GM12878 (cell line): ENCODE data around the gene KRT79. TPM values are rescaled to one million over a fixed set of nuclear protein-coding genes. Genes with fewer than 3 reads are reported as not detected.

Source experiments
- ATAC-seq: fragments of 200-7000 bp; cut with Tn5 transposase; 3 replicates; pipeline ENCODE4 v1.9.1; 2020; ENCODE audit warnings: mild to moderate bottlenecking, moderate library complexity
- BruUV-seq: library from RNA; stranded (reverse); fragments of 400-500 nt; replicated peaks from 2 replicates; lab custom pipeline; 2021; lab: Mats Ljungman, UMichigan
- CTCF ChIA-PET: fragments of 300-600 bp; sonication (Branson Sonifier 250); formaldehyde crosslinking; extraction: SDS; loops from one replicate; lab custom pipeline; 2021; ENCODE audit warnings: inconsistent platforms; lab: Yijun Ruan, JAX
- POLR2A ChIA-PET: fragments of 350-600 bp; formaldehyde crosslinking; extraction: SDS; loops from one replicate; lab custom pipeline; 2021; ENCODE audit warnings: inconsistent platforms; lab: Charles Lee
- RAD21 ChIA-PET: fragments of 300-600 bp; sonication (Branson Sonifier 250); formaldehyde crosslinking; loops from one replicate; lab custom pipeline; 2023; ENCODE audit warnings: antibody characterized with exemption; ENCODE audit not compliant: unreplicated experiment; lab: Charles Lee
- SMC1A ChIA-PET: fragments of 300-600 bp; sonication (Branson Sonifier 250); formaldehyde crosslinking; loops from one replicate; lab custom pipeline; 2023; ENCODE audit not compliant: unreplicated experiment, uncharacterized antibody; lab: Charles Lee
- DNase-seq: peaks from one replicate; pipeline ENCODE4 v3.0.0-alpha.2; 2011; ENCODE audit warnings: low read depth, low spot score
- FAIRE-seq: peaks from 3 replicates; lab custom pipeline; 2011; peaks lifted over from hg19 to GRCh38; lab: Jason Lieb, UNC
- H2AFZ ChIP-seq: 2 replicates; pipeline ENCODE4 v1.6.0; 2011; ENCODE audit warnings: low read depth, low read length, control low read depth; ENCODE audit not compliant: control insufficient read depth
- H3K27ac ChIP-seq: 2 replicates; pipeline ENCODE4 v1.5.1; 2011; ENCODE audit warnings: control low read depth; ENCODE audit not compliant: control insufficient read depth, insufficient read depth
- H3K27me3 ChIP-seq, 2 experiments: replicated peaks in 1 of 2; 2 replicates each; pipeline versions ENCODE4 v1.6.0 to v1.6.1; 2011; ENCODE audit warnings: low read length in 1 of 2; ENCODE audit not compliant: control insufficient read depth in 2 of 2, insufficient read depth in 2 of 2
- H3K36me3 ChIP-seq, 2 experiments: 2 replicates each; pipeline ENCODE4 v1.5.1; 2011; ENCODE audit warnings: low read length in 1 of 2; ENCODE audit not compliant: control insufficient read depth in 2 of 2, insufficient read depth in 2 of 2
- H3K4me1 ChIP-seq: 2 replicates; pipeline ENCODE4 v1.6.1; 2011; ENCODE audit warnings: mild to moderate bottlenecking, low read length, moderate library complexity, mixed read lengths; ENCODE audit not compliant: control insufficient read depth, insufficient read depth
- H3K4me2 ChIP-seq: 2 replicates; pipeline ENCODE4 v1.6.0; 2011; ENCODE audit warnings: control low read depth; ENCODE audit not compliant: control insufficient read depth, insufficient read depth
- H3K4me3 ChIP-seq: fragments of 200-600 bp; sonication (generic); 2 replicates; pipeline ENCODE4 v1.5.1; 2016
- H3K79me2 ChIP-seq: 2 replicates; pipeline ENCODE4 v1.6.0; 2011; ENCODE audit warnings: low read length; ENCODE audit not compliant: control insufficient read depth, insufficient read depth
- H3K9ac ChIP-seq: 2 replicates; pipeline ENCODE4 v1.8.0; 2011; ENCODE audit warnings: low read length, control low read depth, mixed read lengths; ENCODE audit not compliant: control insufficient read depth, insufficient read depth
- H3K9me3 ChIP-seq: replicated peaks from 3 replicates; pipeline ENCODE4 v1.5.1; 2011; ENCODE audit warnings: mild to moderate bottlenecking, low read length; ENCODE audit not compliant: control insufficient read depth, insufficient read depth
- H4K20me1 ChIP-seq: 2 replicates; pipeline ENCODE4 v1.6.0; 2011; ENCODE audit not compliant: control insufficient read depth, insufficient read depth
- CREM ChIP-seq: IDR thresholded peaks from 2 replicates; pipeline ENCODE4 v1.6.1; 2014; ENCODE audit warnings: antibody characterized with exemption, low read depth
- HDGF ChIP-seq: fragments of 450-650 bp; IDR thresholded peaks from 2 replicates; pipeline ENCODE4 v1.6.1; 2016; ENCODE audit warnings: antibody characterized with exemption
- LARP7 ChIP-seq: fragments of 450-650 bp; IDR thresholded peaks from 2 replicates; pipeline ENCODE4 v1.6.1; 2017; ENCODE audit warnings: mild to moderate bottlenecking
- MTA2 ChIP-seq: fragments of 450-650 bp; IDR thresholded peaks from 2 replicates; pipeline ENCODE4 v1.6.1; 2016; ENCODE audit warnings: low read depth, mild to moderate bottlenecking, moderate library complexity
- NRF1 ChIP-seq: conservative IDR thresholded peaks from 2 replicates; pipeline ENCODE4 v1.6.1; 2011; ENCODE audit warnings: mild to moderate bottlenecking, low read depth, low read length, improper control_type of control experiment
- PAX5 ChIP-seq: IDR thresholded peaks from 2 replicates; pipeline ENCODE4 v1.6.1; 2011; ENCODE audit warnings: low read depth, low read length, borderline replicate concordance
- POLR2AphosphoS5 ChIP-seq: IDR thresholded peaks from 2 replicates; pipeline ENCODE4 v1.6.1; 2011; ENCODE audit warnings: mild to moderate bottlenecking, low read length, inconsistent platforms
- RB1 ChIP-seq: fragments of 450-650 bp; formaldehyde crosslinking; IDR thresholded peaks from 2 replicates; pipeline ENCODE4 v1.6.1; 2017; ENCODE audit warnings: mild to moderate bottlenecking, borderline replicate concordance
- SRF ChIP-seq, 2 experiments: IDR thresholded peaks; 2 replicates each; pipeline ENCODE4 v1.6.1; 2011; ENCODE audit warnings: low read depth in 2 of 2, low read length in 2 of 2, mild to moderate bottlenecking in 1 of 2, moderate library complexity in 1 of 2
- TCF7 ChIP-seq: IDR thresholded peaks from 2 replicates; pipeline ENCODE4 v1.6.1; 2014; ENCODE audit warnings: antibody characterized with exemption, borderline replicate concordance
- YY1 ChIP-seq: IDR thresholded peaks from 2 replicates; pipeline ENCODE4 v1.6.1; 2011; ENCODE audit warnings: low read depth, mild to moderate bottlenecking, low read length
- ZBED1 ChIP-seq: IDR thresholded peaks from 2 replicates; pipeline ENCODE4 v1.6.1; 2016; ENCODE audit warnings: borderline replicate concordance
- ZNF217 ChIP-seq: fragments of 450-650 bp; IDR thresholded peaks from 2 replicates; pipeline ENCODE4 v1.6.1; 2017; ENCODE audit warnings: antibody characterized with exemption, mild to moderate bottlenecking
- WGBS: methylation state at CpG from one replicate; pipeline ENCODE4 v1.1.6; 2016; ENCODE audit warnings: low lambda C conversion rate; ENCODE audit not compliant: insufficient replicate concordance, insufficient coverage; ENCODE audit errors: missing lambda C conversion rate; 5-methylcytosine and 5-hydroxymethylcytosine counted together
- in situ Hi-C: fragments of 300-500 bp; cut with MboI; formaldehyde crosslinking; loops from 9 replicates; pipeline ENCODE4 v1.14.3; 2018; ENCODE audit warnings: mixed read lengths
- intact Hi-C: fragments of 100-400 bp; cut with micrococcal nuclease; formaldehyde crosslinking; loops from one replicate; pipeline ENCODE4 v1.14.2; 2022; ENCODE audit not compliant: unreplicated experiment
- polyA plus RNA-seq, 11 experiments: library from polyadenylated mRNA; depleted of rRNA in 4 of 11; unstranded in 6 of 11; stranded (reverse) in 5 of 11; fragments of >200 nt; fragmentation: Nextera tagmentation in 4 of 11; fragmentation: Illumina TruSeq in 1 of 11; extraction: Ambion mirVana in 4 of 11; extraction: Trizol in 1 of 11; gene quantifications; 1 replicate in 1 of 11; 2 replicates in 10 of 11; pipeline versions ENCODE4 v1.2.1 to v1.2.3, GENCODE V29; 2011 to 2016; ENCODE audit warnings: inconsistent platforms in 2 of 11, missing spikeins in 2 of 11, low read depth in 1 of 11
- total RNA-seq, 4 experiments: library from RNA; depleted of rRNA in 3 of 4; stranded (reverse); fragments of >200 nt in 3 of 4; fragmentation: Illumina TruSeq in 1 of 4; extraction: Trizol in 1 of 4; gene quantifications; 2 replicates each; pipeline versions ENCODE4 v1.2.1 to v1.2.3, GENCODE V29; 2013 to 2021
- TF ChIP-seq, protein P1 (sequence below): fragments of 150-350 bp; IDR thresholded peaks from 2 replicates; pipeline ENCODE4 v1.6.1; 2016; ENCODE audit warnings: low read depth, low read length
- TF ChIP-seq, protein P2 (sequence below): fragments of 450-650 bp; IDR thresholded peaks from 2 replicates; pipeline ENCODE4 v1.6.1; 2016; ENCODE audit warnings: mild to moderate bottlenecking, moderate library complexity, borderline replicate concordance

The KRT79 gene
- total and polyA plus RNA-seq, 10 of the 15 experiments (the other 5 are each of a cell fraction or from before 2014, with no cell fraction given) = 0.03 to 0.09 (median 0.07) TPM; not detected in 7

DNA sequence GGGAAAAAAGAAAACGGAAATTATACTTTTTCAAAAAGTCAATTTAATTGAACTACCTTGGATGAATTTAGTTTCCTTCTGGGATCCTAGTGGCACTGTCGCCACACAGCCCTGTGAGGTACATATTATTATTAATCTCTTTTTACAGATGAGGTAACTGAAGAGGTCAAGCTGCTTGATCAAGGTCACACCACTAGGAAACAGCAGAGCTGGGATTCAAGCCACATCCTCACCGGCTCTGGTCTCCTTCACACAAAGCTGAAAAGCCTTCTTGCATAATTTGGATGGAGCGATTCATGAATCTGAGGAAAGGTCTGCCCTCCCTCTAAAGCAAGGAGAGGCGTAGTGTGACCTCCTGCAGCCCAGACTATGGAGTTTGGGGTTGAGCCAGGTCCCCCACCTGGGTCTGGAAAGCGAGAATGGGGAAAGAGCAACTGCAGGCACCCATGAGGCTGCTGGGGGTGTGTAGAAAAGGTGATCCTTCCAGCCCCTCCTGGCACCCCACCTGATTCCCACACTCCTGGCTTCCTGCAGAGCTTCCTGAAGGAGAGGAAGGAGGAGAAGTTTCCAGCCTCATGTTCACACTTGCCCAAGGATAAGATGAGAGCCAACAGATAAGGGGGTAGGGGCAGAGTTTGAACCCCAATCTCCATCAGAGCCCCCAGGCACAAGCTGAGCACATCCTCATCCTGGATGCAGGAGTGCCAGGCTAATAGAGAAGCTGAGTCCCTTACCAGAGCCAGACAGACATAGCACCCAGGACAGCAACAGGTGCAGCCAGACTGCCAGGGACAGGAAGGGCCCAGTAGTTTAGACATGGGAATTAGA lies 3.9 kb upstream of the KRT79 start:
- no TSS peak for BruUV-seq
- ChIA-PET CTCF (interaction anchor here (1.5 kb wide), 1 partner anchor 33 kb away, joined by 3 read pairs; no protein-coding TSS in a partner anchor), RAD21 (no interaction called here), SMC1A (no interaction called here), POLR2A (no interaction called here)
- no peaks in the 10 kb centered on the region for H4K20me1 ChIP-seq
- no peak overlapping the region for H3K4me2 ChIP-seq
- no peak overlapping the region for H3K4me3 ChIP-seq
- no peak for TF ChIP-seq YY1
- TF ChIP-seq POLR2AphosphoS5 = no peak
- TF ChIP-seq NRF1 = no peak
- TF ChIP-seq ZNF217 = no peak
- no peak for TF ChIP-seq LARP7
- no peak for TF ChIP-seq CREM
- TF ChIP-seq, protein P1, sequence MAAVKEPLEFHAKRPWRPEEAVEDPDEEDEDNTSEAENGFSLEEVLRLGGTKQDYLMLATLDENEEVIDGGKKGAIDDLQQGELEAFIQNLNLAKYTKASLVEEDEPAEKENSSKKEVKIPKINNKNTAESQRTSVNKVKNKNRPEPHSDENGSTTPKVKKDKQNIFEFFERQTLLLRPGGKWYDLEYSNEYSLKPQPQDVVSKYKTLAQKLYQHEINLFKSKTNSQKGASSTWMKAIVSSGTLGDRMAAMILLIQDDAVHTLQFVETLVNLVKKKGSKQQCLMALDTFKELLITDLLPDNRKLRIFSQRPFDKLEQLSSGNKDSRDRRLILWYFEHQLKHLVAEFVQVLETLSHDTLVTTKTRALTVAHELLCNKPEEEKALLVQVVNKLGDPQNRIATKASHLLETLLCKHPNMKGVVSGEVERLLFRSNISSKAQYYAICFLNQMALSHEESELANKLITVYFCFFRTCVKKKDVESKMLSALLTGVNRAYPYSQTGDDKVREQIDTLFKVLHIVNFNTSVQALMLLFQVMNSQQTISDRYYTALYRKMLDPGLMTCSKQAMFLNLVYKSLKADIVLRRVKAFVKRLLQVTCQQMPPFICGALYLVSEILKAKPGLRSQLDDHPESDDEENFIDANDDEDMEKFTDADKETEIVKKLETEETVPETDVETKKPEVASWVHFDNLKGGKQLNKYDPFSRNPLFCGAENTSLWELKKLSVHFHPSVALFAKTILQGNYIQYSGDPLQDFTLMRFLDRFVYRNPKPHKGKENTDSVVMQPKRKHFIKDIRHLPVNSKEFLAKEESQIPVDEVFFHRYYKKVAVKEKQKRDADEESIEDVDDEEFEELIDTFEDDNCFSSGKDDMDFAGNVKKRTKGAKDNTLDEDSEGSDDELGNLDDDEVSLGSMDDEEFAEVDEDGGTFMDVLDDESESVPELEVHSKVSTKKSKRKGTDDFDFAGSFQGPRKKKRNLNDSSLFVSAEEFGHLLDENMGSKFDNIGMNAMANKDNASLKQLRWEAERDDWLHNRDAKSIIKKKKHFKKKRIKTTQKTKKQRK = no peak
- no peak for TF ChIP-seq HDGF
- no peak for TF ChIP-seq ZBED1
- no peak for TF ChIP-seq PAX5
- TF ChIP-seq SRF (IDR thresholded peaks at IDR 0.05; ENCODE audit: low read depth in 2 of 2, low read length in 2 of 2) = no peak
- TF ChIP-seq MTA2 = no peak
- TF ChIP-seq, protein P2, sequence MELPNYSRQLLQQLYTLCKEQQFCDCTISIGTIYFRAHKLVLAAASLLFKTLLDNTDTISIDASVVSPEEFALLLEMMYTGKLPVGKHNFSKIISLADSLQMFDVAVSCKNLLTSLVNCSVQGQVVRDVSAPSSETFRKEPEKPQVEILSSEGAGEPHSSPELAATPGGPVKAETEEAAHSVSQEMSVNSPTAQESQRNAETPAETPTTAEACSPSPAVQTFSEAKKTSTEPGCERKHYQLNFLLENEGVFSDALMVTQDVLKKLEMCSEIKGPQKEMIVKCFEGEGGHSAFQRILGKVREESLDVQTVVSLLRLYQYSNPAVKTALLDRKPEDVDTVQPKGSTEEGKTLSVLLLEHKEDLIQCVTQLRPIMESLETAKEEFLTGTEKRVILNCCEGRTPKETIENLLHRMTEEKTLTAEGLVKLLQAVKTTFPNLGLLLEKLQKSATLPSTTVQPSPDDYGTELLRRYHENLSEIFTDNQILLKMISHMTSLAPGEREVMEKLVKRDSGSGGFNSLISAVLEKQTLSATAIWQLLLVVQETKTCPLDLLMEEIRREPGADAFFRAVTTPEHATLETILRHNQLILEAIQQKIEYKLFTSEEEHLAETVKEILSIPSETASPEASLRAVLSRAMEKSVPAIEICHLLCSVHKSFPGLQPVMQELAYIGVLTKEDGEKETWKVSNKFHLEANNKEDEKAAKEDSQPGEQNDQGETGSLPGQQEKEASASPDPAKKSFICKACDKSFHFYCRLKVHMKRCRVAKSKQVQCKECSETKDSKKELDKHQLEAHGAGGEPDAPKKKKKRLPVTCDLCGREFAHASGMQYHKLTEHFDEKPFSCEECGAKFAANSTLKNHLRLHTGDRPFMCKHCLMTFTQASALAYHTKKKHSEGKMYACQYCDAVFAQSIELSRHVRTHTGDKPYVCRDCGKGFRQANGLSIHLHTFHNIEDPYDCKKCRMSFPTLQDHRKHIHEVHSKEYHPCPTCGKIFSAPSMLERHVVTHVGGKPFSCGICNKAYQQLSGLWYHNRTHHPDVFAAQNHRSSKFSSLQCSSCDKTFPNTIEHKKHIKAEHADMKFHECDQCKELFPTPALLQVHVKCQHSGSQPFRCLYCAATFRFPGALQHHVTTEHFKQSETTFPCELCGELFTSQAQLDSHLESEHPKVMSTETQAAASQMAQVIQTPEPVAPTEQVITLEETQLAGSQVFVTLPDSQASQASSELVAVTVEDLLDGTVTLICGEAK = no peak
- TF ChIP-seq TCF7 = no peak
- TF ChIP-seq RB1 = no peak
- H3K4me1 ChIP-seq = no peaks in the 10 kb centered on the region
- no peak for ATAC-seq
- H3K9me3 ChIP-seq = no peaks in the 10 kb centered on the region
- no peak for DNase-seq
- 20% methylated on average over 6 of the region's 6 CpGs for WGBS
- no peak for FAIRE-seq
- no peaks in the 10 kb centered on the region for H3K36me3 ChIP-seq
- H3K27ac ChIP-seq = no peak overlapping the region
- intact Hi-C loops (no loop called here), in situ Hi-C loops (no loop called here)
- H2AFZ ChIP-seq = no peak overlapping the region
- no peak overlapping the region for H3K9ac ChIP-seq
- H3K27me3 ChIP-seq = peaks cover 5 to 7% of the 10 kb centered on the region in 2 experiments; a peak in 3 of 4 replicates
- no peaks in the 10 kb centered on the region for H3K79me2 ChIP-seq
